ENCODE results near the gene PIGBOS1.
"Not testable (repeated sequence)": the region's sequence is repeated elsewhere in the genome, so short reads cannot be mapped to it uniquely, and the experiment has no call there.

The PIGBOS1 gene

GRCh38 chr15:55290528-55291057, 28.3 kb downstream of the PIGBOS1 start:
- DNase-seq = no peak

DNA sequence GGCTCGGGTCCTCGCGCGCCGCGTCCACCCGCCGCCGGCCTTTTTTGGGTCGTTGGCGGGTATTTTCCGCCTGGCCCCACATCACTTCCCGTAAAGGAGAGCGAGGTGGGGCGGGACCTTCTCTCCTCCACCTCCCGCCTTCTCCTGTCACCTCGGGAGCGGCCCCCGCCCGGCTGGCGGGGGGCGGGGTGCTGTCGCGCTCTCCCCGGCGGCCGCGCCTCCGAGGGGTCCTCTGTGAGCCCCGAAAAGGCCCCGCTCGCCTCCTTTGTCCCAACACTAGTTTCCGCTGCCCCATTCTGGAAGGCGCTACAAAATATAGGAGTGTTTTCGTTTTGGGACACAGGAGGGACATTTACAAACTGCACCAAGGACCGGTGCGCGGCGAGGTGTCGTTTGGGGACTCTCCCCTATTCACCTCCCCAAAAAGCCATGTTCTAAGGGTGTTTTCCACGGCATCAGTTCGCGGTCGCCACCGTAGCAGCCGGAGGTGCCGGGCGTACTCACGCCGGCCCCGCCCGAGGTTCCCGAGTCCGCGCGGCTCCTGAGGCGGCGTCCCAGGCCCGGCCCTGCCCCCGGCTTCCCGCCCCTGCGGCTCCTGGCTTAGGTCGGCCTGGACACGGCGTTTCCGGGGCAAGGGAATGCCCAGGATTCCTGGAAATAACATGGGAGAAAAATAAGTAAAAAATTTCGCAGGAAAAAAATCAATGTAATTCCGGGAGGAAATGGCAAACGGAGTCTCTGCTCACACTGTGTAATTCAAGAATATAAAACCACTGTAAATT, 29.0 kb downstream of the PIGBOS1 start, which contains the start of gene RAB27A:
Gene RAB27A (minus strand): TSS at position 68 of the 782 bp plus-strand sequence. CDS start 54,879 bp downstream, outside the sequence.
- no peak for DNase-seq

DNA sequence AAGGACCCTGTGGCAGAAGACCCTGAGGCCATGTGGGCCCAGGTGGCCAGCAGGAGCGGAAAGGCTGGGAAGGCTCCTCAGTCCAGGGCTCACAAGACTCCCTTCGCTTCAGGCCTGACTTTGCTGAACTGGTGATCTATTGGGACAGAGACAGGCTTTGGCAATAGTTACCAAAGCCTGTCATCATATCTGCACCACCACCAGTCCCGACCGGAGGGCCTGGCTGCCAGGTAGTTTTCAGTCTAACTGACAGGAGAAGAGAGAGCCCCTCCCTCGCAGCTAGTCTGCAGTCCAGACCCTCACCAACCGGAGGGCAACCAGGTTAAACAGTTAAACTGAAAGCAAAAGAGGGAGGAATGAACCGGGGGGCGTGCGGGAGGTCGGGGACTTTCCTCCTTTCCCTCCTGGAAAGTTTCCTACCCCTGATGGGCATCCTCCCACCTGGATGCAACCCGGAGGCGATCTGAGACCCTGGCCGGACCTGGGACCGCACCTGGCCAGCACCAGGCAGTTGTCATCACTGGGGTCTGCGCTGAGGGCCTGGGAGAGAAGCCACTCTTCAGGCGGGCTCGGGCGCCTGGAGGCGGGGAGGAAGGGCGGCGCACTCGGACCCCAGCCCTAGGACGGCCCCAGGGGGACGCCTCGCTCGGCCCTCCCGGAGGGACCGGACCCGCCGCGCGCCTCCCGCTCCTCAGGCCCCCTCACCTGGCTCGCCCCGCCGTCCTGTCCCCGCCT, 29.7 kb downstream of the PIGBOS1 start:
- DNase-seq = no peak

- no peak for DNase-seq
These were observed 30.8 kb downstream of the PIGBOS1 start for GRCh38 chr15:55288006-55288717.

- DNase-seq = not testable (repeated sequence)
These were observed 32.3 kb downstream of the PIGBOS1 start for GRCh38 chr15:55286442-55287189.

DNA sequence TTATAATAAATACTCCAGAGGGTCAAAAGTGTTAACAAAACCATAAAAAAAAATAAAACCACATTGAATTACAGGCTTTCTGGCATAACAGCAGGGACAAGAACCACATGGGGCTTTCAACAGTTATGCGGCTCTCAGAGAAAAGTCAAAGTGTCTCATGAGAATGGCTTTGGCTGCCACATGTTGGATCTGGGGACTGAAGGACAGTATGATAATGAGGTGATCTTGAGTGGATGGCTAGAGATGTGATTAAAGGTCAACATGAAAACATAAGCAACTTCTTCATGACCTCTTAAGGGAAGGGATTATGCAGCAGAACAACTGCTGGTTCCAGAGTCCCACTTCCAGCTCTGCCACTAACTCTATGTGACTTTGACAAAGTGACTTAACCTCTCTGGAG, 34.5 kb downstream of the PIGBOS1 start:
- no peak for DNase-seq

GRCh38 chr15:55283379-55284147, 35.4 kb downstream of the PIGBOS1 start:
- no peak for DNase-seq

GRCh38 chr15:55282284-55282833, 36.6 kb downstream of the PIGBOS1 start:
- peak; percentile 80 for DNase-seq

DNA sequence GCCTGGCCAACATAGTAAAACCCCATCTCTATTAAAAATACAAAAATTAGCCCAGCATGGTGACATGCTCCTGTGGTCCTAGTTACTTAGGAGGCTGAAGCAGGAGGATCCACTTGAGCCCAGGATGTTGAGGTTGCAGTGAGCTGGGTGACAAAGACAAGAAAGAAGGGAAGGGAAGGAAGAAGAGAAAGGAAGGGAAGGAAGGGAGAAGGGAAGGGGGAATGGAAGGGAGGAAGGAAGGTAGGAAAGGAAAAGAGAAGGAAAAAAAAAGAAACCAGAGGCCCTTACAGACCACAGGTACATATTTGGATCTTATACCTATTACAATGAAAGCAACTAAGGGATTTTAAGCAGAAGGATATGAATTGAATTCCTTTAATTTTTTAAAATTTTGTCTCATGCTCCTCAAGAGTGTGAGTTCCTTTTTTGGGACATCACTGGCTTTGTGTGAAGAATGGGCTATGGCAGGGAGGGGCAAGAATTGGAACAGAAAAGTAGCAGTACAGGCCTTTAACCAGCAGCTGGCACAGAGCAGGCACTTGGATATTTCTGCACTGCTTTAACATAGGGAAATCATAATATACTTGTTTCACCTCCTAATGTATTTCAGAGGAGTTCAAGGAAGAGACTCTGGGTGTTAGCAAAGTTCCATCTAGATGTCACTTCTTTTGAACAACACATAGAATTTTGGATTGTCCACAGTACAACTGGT, 37.2 kb downstream of the PIGBOS1 start:
- no peak for DNase-seq

DNA sequence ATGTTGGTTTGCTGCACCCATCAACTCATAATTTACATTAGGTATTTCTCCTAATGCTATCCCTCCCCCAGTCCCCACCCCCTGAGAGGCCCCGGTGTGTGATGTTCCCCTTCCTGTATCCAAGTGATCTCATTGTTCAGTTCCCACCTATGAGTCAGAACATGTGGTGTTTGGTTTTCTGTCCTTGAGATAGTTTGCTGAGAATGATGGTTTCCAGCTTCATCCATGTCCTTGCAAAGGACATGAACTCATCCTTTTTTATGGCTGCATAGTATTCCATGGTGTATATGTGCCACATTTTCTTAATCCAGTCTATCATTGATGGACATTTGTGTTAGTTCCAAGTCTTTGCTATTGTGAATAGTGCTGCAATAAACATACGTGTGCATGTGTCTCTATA, 38.3 kb downstream of the PIGBOS1 start:
- not testable (repeated sequence) for DNase-seq

GRCh38 chr15:55279746-55280351, 39.1 kb downstream of the PIGBOS1 start:
- no peak for DNase-seq

GRCh38 chr15:55279100-55279745, 39.7 kb downstream of the PIGBOS1 start:
- no peak for DNase-seq

DNA sequence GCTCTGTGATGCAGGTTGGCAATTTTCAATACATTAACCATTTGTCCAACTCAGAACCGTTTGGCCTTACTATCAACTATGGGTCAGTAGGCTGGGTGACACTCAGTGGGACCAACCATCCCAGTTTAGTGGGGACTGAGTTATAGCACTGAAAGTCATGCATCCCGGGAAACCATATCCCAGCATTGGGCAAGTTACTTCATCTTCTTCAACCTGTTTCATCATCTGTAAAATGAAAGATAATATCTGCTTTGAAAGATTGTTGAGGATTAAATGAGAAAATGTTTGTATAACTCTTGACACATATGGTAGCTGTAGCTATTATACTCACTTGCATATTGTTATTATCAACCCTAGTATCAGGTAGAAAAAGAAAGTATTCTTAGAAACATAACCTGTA, 41.2 kb downstream of the PIGBOS1 start:
- no peak for DNase-seq

DNA sequence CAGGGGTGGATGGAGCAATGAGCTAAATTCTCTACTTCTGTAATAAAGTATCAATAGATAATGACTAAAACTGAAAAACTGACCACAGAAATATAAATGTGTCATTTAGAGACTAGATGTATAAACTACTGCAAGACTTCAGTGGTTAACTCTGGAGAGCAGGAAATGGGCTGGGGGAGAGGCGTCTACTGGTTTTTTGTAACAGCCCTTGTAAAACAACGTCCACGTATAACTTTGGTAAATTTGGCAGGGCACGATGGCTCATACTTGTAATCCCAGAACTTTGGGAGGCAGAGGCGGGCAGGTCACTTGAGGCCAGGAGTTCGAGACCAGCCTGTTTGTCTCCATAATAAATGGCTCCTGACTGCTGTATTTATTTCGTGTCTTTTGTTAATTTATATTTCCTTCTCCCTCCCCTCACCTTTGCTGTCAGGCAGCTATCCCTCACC, 41.8 kb downstream of the PIGBOS1 start:
- peak; percentile 80 for DNase-seq

DNA sequence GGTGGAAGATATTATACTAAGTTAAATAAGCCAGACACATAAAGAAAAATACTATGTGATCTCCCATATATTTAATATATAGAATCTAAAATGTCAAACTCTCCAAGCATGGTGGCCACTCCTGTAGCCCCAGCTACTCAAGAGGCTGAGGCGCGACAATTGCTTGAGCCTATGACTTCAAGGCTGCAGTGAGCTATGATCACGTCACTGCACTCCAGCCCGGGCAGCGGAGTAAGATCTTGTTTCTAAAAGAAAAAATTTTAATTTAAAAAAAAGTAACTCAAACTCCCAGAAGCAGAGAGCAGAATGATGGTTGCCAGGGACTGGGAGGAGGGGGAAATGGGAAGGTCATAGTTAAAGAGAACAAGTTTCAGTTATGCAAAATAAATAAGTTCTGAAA, 42.6 kb downstream of the PIGBOS1 start:
- DNase-seq = no peak

GRCh38 chr15:55270291-55270690, 48.6 kb downstream of the PIGBOS1 start:
- no peak for DNase-seq

DNA sequence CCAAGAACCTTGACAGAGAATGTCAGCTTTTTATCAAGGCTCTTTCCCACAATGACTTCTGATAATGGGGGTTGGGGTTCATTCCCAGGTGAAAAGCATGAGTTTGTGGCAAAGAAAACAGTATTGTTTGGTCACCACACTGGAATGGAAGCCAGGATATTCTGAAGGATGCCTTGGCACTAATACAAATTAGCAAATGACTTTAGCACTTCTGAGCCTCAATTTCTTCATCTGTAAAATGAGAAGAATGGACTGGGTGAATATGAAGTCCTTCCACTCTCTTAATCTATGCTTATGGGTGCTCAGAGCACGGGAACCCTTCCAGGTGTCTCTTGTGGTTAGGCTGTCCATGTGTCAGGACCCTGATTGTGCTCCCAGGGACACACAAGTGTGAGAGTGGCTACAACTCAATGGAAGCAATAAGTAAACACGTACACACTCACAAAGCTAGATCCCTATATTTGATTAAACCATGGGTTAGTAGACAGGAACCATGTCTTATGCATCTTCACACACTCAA, 50.7 kb downstream of the PIGBOS1 start:
- no peak for DNase-seq

DNA sequence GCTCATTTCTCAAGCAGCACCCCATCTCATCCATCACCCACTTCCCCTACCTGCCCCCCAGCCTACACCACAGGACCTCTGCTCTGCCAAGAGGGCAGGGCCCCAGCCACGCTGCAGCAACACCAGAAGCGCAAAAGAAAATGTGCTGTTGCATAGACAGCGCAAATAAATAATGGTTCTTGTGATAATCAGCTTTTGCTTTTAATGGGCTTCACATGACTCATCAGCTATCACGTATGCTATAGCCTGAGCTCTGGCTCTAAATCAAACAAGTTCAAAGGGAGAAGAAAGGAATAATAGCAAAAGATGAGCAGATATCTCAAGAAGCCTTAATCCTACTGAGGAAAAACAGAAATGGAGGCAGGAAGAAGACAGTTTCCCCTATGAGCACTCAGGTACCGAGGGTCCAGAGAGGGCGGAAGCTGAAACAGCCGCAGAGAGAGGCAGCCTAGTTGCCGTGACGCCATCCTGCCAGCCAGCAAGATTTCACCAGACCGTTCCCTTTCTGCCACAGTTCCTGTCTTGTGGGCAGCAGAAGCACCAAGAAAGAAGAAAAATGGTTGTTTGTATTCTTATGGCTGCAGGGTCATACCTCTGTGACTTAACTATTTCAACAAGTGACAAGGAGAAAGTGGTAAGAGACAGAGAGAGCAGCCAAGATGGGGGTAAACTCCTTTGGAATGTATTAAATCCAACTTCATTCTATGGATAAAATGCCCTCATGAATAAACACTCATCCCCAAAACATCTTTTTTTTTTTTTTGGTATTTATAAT, 51.3 kb downstream of the PIGBOS1 start:
- DNase-seq = peak; percentile 14

Measured in SIG-M5 (cell line).